RCC 7860 (cell line): ENCODE data around the gene CCDC197.

Source experiments
- DNase-seq: peaks from one replicate; pipeline ENCODE4 v3.0.0-alpha.2; 2015; ENCODE audit warnings: low spot score
- FAIRE-seq: peaks from 2 replicates; lab custom pipeline; 2012; peaks lifted over from hg19 to GRCh38; lab: Jason Lieb, UNC

CCDC197 gene

GRCh38 chr14:93997082-93997481 is at the start of gene CCDC197:
TSS of gene CCDC197 (plus strand) at chr14:93997301. CDS start at chr14:93998132, 831 bp downstream.
- peak; percentile 8 for DNase-seq
- FAIRE-seq: no peak

- DNase-seq (no peak), FAIRE-seq (no peak)
Measured at GRCh38 chr14:93949511-93950075, 47.5 kb upstream of the CCDC197 start.

GRCh38 chr14:93950948-93951634 is 46.0 kb upstream of the CCDC197 start:
- no peak for FAIRE-seq
- no peak for DNase-seq

DNA sequence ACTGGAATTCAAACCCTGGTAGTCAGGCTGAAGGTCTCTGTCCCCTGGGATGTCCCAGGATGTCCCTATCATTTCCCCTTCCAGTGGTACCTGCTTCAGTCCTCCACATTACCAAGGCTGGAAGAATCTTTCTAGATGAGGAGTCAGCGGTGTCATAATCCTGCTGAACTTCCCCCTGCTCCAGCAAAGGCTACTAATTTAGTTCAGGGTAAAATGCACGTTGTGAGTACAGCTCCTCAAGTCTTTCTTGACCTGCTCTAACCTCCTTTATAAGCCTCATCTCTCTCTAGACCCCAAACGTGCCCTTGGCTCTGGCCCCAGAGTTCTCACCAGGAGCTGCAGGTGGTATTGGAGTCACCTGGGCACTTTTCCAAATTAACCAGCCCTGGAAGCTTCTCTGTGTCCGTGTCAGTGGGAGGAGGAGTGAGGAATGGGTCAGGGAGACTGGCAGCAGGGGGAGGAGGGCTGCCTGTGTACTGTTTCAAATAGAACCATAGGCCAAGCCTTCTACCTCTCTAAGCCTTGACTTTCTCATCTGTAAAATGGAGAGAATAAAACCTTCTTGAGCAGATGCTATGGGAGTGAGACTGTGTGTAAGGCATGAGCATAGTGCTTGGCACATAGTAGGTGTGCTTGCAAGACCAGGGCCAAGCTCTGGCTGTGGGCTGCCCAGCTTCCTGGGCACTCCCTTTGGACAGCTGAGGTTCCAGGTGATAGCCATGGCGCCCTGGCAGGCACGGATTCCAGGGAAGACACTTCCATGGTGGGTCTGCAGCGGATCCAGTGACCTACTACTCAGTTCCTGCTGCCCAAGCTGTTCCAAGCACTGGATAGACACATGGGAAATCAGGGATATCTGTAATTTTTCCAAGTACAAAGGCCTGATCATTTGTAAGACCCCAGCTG is 45.2 kb upstream of the CCDC197 start:
- DNase-seq (no peak), FAIRE-seq (no peak)

DNA sequence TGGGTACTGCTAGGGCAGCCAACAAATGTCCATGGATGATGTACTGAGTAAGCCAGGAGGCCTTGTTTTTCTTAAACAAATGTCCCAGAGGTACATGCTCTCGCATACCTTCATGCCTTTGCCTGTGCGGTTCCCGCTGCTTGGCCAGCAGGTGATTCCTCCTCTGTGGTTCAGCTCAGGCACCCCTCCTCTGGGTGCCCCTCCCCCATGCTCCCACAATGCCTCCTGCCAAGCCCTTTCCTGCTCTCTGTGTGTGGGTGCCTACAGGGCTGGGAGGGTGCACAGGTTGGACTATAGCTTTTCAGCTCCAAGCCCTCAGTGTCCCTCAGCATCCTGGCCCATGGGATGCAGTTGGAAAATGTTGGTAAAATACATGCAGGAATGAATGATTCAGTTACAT is 44.3 kb upstream of the CCDC197 start:
- FAIRE-seq (no peak), DNase-seq (no peak)

DNA sequence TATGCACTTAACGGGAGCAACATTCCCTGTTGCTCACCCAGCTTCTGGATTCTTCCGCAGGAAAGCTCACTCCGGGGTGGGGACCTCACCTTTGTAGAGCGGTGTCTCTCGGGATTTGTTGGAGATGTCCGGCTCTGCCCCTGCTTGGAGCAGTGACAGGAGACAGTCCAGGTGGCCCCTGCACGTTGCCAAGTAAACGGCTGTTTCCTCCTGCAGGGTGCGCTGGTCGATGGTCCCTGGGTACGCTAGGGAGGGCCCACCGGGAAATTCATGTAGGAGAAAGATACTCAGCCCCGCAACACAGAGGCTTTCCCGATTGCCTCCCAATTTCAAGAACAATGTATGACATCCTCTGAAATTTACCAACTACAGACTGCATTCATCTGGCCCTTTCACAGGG is 43.8 kb upstream of the CCDC197 start:
- no peak for DNase-seq
- no peak for FAIRE-seq

GRCh38 chr14:93953739-93954515 is 43.2 kb upstream of the CCDC197 start:
- DNase-seq (no peak), FAIRE-seq (no peak)

- FAIRE-seq: no peak
Measured at GRCh38 chr14:93954516-93954830, 42.6 kb upstream of the CCDC197 start.

GRCh38 chr14:93954900-93955849 is 41.9 kb upstream of the CCDC197 start:
- DNase-seq: no peak
- no peak for FAIRE-seq

More at GRCh38 chr14:93954516-93954830, 42.6 kb upstream of the CCDC197 start:
- no peak for DNase-seq

GRCh38 chr14:93955850-93956481 is 41.1 kb upstream of the CCDC197 start:
- DNase-seq (no peak), FAIRE-seq (no peak)

- FAIRE-seq (no peak), DNase-seq (no peak)
Measured at GRCh38 chr14:93956514-93957332, 40.4 kb upstream of the CCDC197 start.

DNA sequence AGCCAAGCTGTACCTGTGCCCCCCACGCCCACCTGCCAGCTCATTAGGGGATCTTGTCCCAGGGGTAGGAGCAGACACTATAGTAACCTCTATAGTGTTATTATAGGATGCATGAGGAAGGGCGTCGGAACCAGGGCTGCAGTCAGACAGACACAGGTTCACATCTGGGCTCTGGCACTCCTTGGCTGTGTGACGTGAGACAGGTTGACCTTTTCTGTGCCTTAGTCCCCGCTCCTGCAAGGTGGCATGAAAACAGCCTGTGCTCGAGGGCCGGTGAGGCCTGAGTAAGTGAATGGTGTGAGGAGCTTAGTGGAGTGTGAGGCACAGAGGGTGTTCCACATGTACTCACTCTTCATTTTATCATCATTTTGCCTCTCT is 39.8 kb upstream of the CCDC197 start:
- FAIRE-seq (no peak), DNase-seq (no peak)

GRCh38 chr14:93957751-93958566 is 39.1 kb upstream of the CCDC197 start:
- FAIRE-seq (no peak), DNase-seq (no peak)

DNA sequence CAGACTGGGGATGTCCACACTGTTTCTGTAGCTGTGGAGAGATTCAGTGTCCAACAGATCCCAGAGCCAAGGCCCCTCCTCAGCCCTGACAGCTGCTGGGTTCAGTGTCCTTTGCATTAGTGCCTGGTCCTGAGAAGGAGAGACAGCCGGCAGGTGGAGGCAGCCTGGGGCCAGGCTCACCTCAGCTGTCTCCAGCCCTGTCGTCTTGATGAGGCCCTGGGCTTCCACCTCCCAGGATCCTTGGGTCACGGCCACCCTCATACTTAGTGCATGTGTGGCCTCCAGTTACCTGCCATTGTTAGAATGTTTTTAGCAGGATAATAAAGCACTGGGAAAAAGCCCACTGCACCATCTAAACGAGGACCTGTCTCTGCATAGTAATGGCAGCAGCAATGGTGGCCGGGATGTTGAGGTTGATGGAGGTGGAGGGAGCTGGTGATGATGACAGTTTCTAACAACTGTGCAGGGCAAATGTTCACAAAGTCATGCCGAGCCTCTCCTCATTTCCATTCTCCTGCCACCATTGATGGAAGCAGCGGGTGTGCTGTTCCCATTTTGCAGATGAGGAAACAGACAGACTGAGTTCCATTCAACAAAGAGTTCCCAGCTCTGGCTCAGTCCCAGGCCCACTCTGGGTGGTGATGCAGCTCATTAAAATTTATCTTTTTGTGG is 38.4 kb upstream of the CCDC197 start:
- no peak for FAIRE-seq

GRCh38 chr14:93959239-93960107 is 37.6 kb upstream of the CCDC197 start:
- DNase-seq (peak; percentile 97), FAIRE-seq (peak; percentile 87)

More for the DNA sequence above, 38.4 kb upstream of the CCDC197 start:
- DNase-seq: no peak

DNA sequence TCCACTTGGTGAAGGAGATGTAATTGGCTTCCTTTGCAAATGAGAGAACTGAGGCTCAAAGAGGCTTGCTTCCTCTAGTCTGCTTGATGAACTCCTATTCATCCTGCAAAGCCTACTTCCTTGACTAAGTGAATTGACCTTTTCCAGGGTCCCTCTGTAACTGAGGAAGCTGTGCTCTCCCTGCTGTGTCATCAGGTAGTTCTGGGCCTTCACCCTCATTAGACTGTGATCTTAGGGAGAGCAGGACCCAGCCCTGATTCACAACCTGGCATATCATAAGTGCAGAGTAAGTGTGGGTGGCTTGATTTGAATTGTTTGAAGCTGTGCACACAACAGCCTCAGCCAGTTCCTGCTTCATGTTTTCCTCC is 37.0 kb upstream of the CCDC197 start:
- DNase-seq: peak; percentile 44
- FAIRE-seq: no peak
